B cell (primary cell): ENCODE data around the gene RFX4. TPM values are rescaled to one million over a fixed set of nuclear protein-coding genes. Genes with fewer than 3 reads are reported as not detected.

Experiments
- ATAC-seq: fragments of 200-7000 bp; cut with Tn5 transposase; one replicate; pipeline ENCODE4 v1.10.0; 2021; ENCODE audit warnings: low read depth, mild to moderate bottlenecking, moderate number of reproducible peaks, moderate library complexity
- CTCF ChIA-PET: fragments of 350-600 bp; sonication (Branson Sonifier 250); formaldehyde crosslinking; loops from one replicate; lab custom pipeline; 2021; ENCODE audit warnings: antibody characterized with exemption, inconsistent platforms; lab: Charles Lee
- POLR2A ChIA-PET: fragments of 350-600 bp; sonication (Branson Sonifier 250); formaldehyde crosslinking; loops from one replicate; lab custom pipeline; 2021; ENCODE audit warnings: antibody characterized with exemption; lab: Charles Lee
- DNase-seq: peaks from one replicate; pipeline ENCODE4 v3.0.0; 2013
- H2AFZ ChIP-seq: 2 replicates; pipeline ENCODE4 v1.6.1; 2012; ENCODE audit warnings: mild to moderate bottlenecking, low read depth, low read length; ENCODE audit not compliant: insufficient read depth, poor library complexity, severe bottlenecking
- H3K27ac ChIP-seq, 2 donors: 1 replicate in 1 of 2; 2 replicates in 1 of 2; pipeline ENCODE4 v1.5.1; 2012 to 2013; ENCODE audit warnings: low read length in 2 of 2, mild to moderate bottlenecking in 2 of 2, moderate library complexity in 1 of 2
- H3K27me3 ChIP-seq, 4 experiments: fragments of 200-600 bp in 1 of 4; sonication (generic) in 1 of 4; replicated peaks in 1 of 4; 1 replicate in 2 of 4; 2 replicates in 2 of 4; pipeline versions ENCODE4 v1.6.1 to v1.7.0; 2013 to 2016; ENCODE audit warnings: low read length in 3 of 4, mild to moderate bottlenecking in 2 of 4, mixed read lengths in 1 of 4, moderate library complexity in 1 of 4; ENCODE audit not compliant: insufficient read depth in 4 of 4, control insufficient read depth in 3 of 4; ENCODE audit errors: control extremely low read depth in 1 of 4
- H3K36me3 ChIP-seq, 2 experiments: replicated peaks in 1 of 2; 1 replicate in 1 of 2; 2 replicates in 1 of 2; pipeline versions ENCODE4 v1.6.1 to v1.7.1; 2013; ENCODE audit warnings: low read length in 1 of 2; ENCODE audit not compliant: insufficient read depth in 2 of 2, control insufficient read depth in 1 of 2; ENCODE audit errors: control extremely low read depth in 1 of 2, extremely low read depth in 1 of 2
- H3K4me1 ChIP-seq, 2 donors: fragments of 200-600 bp in 1 of 2; sonication (generic) in 1 of 2; 1 replicate in 1 of 2; 2 replicates in 1 of 2; pipeline versions ENCODE4 v1.5.1 to v1.6.1; 2013 to 2017; ENCODE audit warnings: low read length in 2 of 2; ENCODE audit not compliant: control insufficient read depth in 2 of 2, insufficient read depth in 2 of 2
- H3K4me2 ChIP-seq: replicated peaks from 2 replicates; pipeline ENCODE3; 2012; ENCODE audit warnings: mild to moderate bottlenecking, low read depth, low read length; ENCODE audit not compliant: poor library complexity, severe bottlenecking
- H3K4me3 ChIP-seq, 5 experiments: fragments of 200-600 bp in 1 of 5; sonication (generic) in 1 of 5; 1 replicate in 3 of 5; 2 replicates in 2 of 5; pipeline versions ENCODE4 v1.5.1 to v1.7.0; 2011 to 2016; ENCODE audit warnings: low read length in 4 of 5, mild to moderate bottlenecking in 4 of 5, low read depth in 2 of 5, control low read depth in 1 of 5, moderate library complexity in 1 of 5; ENCODE audit not compliant: insufficient read depth in 1 of 5; ENCODE audit errors: control extremely low read depth in 1 of 5, extremely low read depth in 1 of 5
- H3K79me2 ChIP-seq: fragments of 200-600 bp; sonication (generic); one replicate; pipeline ENCODE4 v1.6.0; 2016; ENCODE audit warnings: low read length; ENCODE audit not compliant: control insufficient read depth, insufficient read depth
- H3K9ac ChIP-seq: fragments of 200-600 bp; sonication (generic); 2 replicates; pipeline ENCODE4 v1.6.1; 2017; ENCODE audit warnings: mild to moderate bottlenecking, low read length, moderate library complexity
- H3K9me3 ChIP-seq, 3 donors: one replicate each; pipeline versions ENCODE4 v1.6.1 to v1.7.1; 2013; ENCODE audit warnings: low read length in 2 of 3; ENCODE audit not compliant: control insufficient read depth in 2 of 3, insufficient read depth in 1 of 3; ENCODE audit errors: control extremely low read depth in 1 of 3
- H4K20me1 ChIP-seq: 2 replicates; pipeline ENCODE4 v1.6.0; 2012; ENCODE audit warnings: mild to moderate bottlenecking, low read length; ENCODE audit not compliant: insufficient read depth, control insufficient read depth, poor library complexity, severe bottlenecking
- H3K27ac Mint-ChIP-seq: one replicate; pipeline ENCODE4 v1.8.0; 2021; ENCODE audit warnings: mixed read lengths
- H3K27me3 Mint-ChIP-seq: one replicate; pipeline ENCODE4 v1.8.0; 2021; ENCODE audit warnings: mixed read lengths
- H3K4me1 Mint-ChIP-seq: one replicate; pipeline ENCODE4 v1.8.0; 2021; ENCODE audit warnings: mixed read lengths
- H3K4me3 Mint-ChIP-seq: one replicate; pipeline ENCODE4 v1.8.0; 2021; ENCODE audit warnings: mixed read lengths
- H3K9me3 Mint-ChIP-seq: one replicate; pipeline ENCODE4 v1.8.0; 2022; ENCODE audit warnings: mixed read lengths; ENCODE audit not compliant: insufficient read depth
- CTCF ChIP-seq: fragments of 200-600 bp; IDR thresholded peaks from one replicate; pipeline ENCODE4 v1.8.0; 2022; ENCODE audit warnings: antibody characterized with exemption, mild to moderate bottlenecking
- EZH2 ChIP-seq: IDR thresholded peaks from 2 replicates; pipeline ENCODE4 v1.6.1; 2012; ENCODE audit warnings: borderline replicate concordance, low read depth, mild to moderate bottlenecking, moderate library complexity, low read length; ENCODE audit not compliant: insufficient read depth, poor library complexity, severe bottlenecking
- WGBS: methylation state at CpG from one replicate; pipeline ENCODE4 v1.1.5; 2013; ENCODE audit warnings: missing lambda C conversion rate; ENCODE audit not compliant: insufficient coverage; 5-methylcytosine and 5-hydroxymethylcytosine counted together
- intact Hi-C: fragments of 100-400 bp; cut with micrococcal nuclease; formaldehyde crosslinking; loops from one replicate; pipeline ENCODE4 v1.10.0; 2022
- polyA plus RNA-seq: library from polyadenylated mRNA; depleted of rRNA; stranded (reverse); fragments of >200 nt; gene quantifications from 2 replicates; pipeline ENCODE4 v1.2.3, GENCODE V29; 2012
- total RNA-seq, 2 donors: library from RNA; stranded (reverse); fragments of 120-200 nt in 1 of 2; gene quantifications; 1 replicate in 1 of 2; 2 replicates in 1 of 2; pipeline versions ENCODE4 v1.2.3 to v1.2.4, GENCODE V29; 2013 to 2022

The RFX4 gene
- total and polyA plus RNA-seq, 2 donors (not counting 1 experiment from before 2014, with no cell fraction given), result not detected

DNA sequence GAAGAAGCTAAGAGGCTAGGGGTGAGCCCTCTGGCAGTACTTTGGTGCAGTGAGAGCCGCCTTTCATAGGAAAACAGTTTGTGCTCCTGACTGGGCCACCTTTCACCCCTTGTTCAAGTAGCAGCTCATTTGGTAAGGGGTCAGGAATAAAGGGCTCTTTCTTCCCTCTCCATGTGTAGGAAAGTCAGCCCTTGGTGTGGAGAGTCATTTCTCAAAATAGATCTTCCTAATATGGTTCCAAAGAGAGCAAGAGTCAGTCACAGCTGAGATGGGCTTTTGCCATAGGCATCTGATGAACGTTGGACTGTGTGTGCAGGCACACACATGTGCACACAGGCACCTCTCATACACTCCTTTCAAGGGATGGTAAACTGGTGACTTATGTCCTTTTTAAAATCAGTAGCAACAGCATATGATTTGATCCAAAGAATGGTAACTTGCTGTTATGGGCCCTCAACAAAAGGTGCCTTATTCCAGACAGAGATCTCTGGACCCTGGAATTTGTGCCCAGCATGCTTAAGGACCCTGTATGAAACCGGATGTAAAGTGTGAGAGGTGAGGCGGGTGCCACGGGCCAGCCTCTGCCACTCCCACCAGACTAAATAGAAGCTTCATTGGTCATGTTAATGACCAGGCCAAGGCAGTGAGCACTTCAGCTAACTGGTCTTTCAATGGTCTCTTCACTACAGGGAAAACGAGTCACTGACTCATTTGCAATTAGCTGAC lies 175.0 kb downstream of the RFX4 start:
- ATAC-seq (no peak), DNase-seq (no peak)
- no peak overlapping the region for H2AFZ ChIP-seq
- 95% methylated on average over 4 of the region's 6 CpGs for WGBS
- no peak overlapping the region for H3K4me2 ChIP-seq
- Mint-ChIP-seq H3K9me3 (no peaks in the 10 kb centered on the region), H3K27me3 (no peaks in the 10 kb centered on the region), H3K27ac (no peak overlapping the region), H3K4me1 (peaks cover 39% of the 10 kb centered on the region), H3K4me3 (no peak overlapping the region)
- no peaks in the 10 kb centered on the region for H3K36me3 ChIP-seq
- TF ChIP-seq CTCF (no peak), EZH2 (no peak)
- H3K4me3 ChIP-seq, result no peak overlapping the region
- H3K4me1 ChIP-seq, result peaks cover 32 to 37% of the 10 kb centered on the region in 2 donors
- POLR2A ChIA-PET, result no interaction called here
- H3K27ac ChIP-seq, result no peak overlapping the region
- H3K9ac ChIP-seq, result no peak overlapping the region
- no peaks in the 10 kb centered on the region for H3K27me3 ChIP-seq
- peaks cover 0 to 5% (median 0%) of the 10 kb centered on the region in 3 donors for H3K9me3 ChIP-seq
- CTCF ChIA-PET, result interaction anchor here (0.8 kb wide), 1 partner anchor 13 kb away, joined by 3 read pairs; no protein-coding TSS in a partner anchor
- H3K79me2 ChIP-seq, result no peaks in the 10 kb centered on the region
- intact Hi-C loops, result no loop called here
- no peaks in the 10 kb centered on the region for H4K20me1 ChIP-seq

DNA sequence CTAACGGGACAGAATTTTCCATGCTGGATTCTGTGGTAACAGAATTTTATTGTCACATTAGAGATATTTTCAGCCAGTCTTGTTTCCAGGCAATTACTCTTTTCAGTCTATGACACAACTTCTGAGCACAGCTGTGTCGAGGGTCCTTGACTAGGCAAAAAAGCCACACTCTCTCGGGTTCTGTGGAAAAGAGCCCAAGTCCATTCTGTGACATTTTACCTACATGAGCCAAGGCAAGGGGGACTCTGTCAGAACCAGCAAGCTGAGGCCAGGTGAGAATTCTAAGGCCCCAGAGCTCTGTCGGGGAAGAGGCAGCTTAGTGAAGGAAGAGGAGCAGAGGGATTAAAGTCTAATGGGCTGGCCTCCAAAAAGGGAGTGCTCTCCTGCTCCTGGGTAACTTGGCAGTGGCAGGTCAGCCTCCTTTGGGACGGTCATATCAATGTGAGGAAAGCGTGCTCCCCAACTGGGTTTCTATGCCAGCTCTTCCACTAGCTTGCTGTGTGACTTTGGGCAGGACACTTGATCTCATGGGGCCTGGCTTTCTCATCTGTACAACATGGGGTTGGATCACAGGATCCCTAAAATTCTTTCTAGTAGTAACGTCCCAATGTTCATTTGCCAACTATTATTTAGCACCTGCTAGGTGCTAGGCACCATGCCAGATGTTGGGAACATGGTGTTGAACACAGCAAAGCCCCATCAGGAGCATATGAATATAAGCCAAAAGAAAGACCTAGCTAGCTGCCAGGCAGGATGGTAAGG lies 175.7 kb downstream of the RFX4 start:
- Histone ChIP-seq H3K27me3 (no peaks in the 10 kb centered on the region), H3K36me3 (no peaks in the 10 kb centered on the region), H2AFZ (no peak overlapping the region), H3K4me2 (no peak overlapping the region), H3K9ac (no peak overlapping the region), H3K27ac (no peak overlapping the region), H3K79me2 (no peaks in the 10 kb centered on the region), H3K9me3 (peaks cover 0 to 4% (median 0%) of the 10 kb centered on the region in 3 donors), H4K20me1 (no peaks in the 10 kb centered on the region), H3K4me3 (no peak overlapping the region), H3K4me1 (peaks cover 27 to 30% of the 10 kb centered on the region in 2 donors)
- Mint-ChIP-seq H3K4me3 (no peak overlapping the region), H3K27ac (peak overlapping the region; percentile 68), H3K9me3 (no peaks in the 10 kb centered on the region), H3K27me3 (no peaks in the 10 kb centered on the region), H3K4me1 (peaks cover 33% of the 10 kb centered on the region)
- POLR2A ChIA-PET, result no interaction called here
- no peak for TF ChIP-seq EZH2
- no peak for TF ChIP-seq CTCF
- WGBS, result 96% methylated on average over 6 of the region's 7 CpGs
- CTCF ChIA-PET, result interaction anchor here (0.8 kb wide), 1 partner anchor 13 kb away, joined by 3 read pairs; no protein-coding TSS in a partner anchor
- DNase-seq (no peak), ATAC-seq (no peak)
- intact Hi-C loops, result no loop called here
